GM21825 (cell line): ENCODE results near the gene GCN1.

Source experiments
- ATAC-seq: cut with Tn5 transposase; IDR thresholded peaks from one replicate; pipeline ENCODE4 v1.9.1; 2021; ENCODE audit warnings: mild to moderate bottlenecking, moderate library complexity; ENCODE audit not compliant: unreplicated experiment

Gene GCN1

DNA sequence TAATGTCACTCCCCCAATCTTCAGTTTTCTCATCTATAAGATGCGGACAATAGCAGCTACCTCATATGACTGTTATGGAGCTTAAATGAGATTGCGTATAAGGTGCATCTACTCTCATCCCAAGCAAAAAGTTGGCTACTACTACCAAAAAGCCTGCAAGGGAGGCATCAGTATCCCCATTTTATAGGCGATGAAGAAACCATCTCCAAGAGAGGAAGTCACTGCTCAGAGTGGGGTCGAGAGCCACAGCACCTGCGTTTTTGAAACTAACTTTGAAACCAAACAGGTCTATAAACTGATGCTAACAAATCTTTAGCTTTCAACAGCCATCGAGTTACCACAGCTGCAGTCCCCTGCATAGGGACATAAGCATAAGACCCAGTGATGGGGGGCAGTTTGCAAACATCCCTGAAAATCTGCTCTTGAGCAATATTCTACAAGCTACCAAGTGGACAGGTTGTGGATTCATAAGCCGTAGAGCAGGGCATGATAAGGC, 3.5 kb downstream of the GCN1 start:
- no peak for ATAC-seq

DNA sequence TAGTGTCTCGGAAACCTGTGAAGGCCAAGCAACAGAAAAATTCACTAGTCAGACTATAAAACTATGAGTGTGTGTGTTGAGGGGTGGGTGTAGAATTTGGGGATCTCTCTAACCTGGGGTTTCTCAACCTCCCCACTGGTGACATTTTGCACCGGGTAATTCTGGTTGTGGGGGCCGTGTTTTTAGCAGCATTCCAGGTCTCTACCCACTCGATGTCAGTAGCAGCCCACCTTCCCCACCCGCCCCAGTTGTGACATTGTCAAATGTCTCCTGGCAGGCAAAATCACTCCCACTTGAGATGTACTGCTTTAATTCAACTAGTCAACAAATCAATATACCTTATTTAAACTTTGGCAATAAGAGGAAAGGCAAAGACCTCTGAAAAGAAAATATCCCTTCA, 4.1 kb downstream of the GCN1 start:
- no peak for ATAC-seq

DNA sequence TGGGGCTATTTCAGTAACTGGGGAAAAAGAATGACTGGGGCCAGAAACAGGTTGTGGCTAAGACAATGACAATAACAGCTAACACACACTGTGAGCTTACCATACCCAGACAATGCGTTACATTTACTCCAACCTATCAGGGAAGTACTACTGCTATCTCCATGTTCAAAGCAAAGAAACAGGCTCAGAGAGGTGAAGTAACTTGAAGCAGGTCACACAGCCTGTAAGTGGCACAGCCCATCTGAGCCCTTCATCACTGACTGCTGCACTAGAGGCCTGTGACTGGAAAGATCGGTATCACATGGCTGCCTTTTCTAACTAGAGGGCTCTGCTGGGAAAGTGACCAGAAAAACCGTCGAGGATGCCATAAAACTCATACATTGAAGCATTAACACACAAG, 7.9 kb downstream of the GCN1 start:
- ATAC-seq = no peak

DNA sequence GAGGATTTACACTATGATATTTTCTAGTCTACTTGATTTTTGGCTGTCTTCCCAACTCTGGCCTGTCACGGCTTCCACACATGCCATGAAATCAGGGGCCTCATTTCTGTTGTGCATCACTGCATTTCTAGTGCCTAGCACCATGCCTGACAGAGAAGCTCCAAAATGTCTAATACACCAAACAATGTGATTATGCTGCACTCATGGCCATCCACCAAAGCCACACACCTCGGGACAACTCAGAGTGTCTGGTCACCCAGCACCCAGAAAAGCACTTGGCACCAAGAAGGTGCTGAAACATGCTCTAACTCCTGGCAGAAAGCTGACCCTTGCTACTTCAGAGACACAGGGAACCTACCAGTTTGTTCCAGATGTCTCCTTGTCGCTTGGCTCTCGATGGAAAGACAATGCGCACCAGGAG, 11.3 kb downstream of the GCN1 start:
- ATAC-seq = no peak

DNA sequence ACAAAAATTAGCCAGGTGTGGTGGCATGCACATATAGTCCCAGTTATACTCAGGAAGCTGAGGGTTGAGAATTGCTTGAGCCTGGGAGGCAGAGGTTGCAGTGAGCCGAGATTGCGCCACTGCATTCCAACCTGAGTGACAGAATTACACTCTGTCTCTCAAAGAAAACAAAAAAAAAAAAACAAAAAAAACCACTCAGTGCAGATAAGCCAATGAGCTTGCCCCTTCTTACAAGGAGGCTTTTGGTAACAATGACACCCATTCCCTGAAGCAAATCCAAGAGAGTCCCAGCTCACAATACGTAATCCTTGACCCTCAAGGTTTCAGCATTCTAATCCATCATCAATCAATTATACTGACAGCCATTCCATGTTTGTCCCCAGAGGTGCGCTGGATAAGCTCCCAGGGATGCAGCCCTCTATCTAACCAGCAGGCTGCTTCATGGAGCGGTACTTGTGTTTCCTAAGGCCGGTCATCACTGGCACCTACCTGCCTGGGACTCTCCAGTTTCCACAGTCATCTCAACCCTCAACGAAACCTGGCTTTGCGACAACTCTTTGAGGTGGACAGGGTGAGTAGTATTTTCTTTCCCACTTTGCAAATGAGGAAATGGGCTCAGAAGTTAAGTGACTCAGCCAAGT, 12.4 kb downstream of the GCN1 start:
- no peak for ATAC-seq

DNA sequence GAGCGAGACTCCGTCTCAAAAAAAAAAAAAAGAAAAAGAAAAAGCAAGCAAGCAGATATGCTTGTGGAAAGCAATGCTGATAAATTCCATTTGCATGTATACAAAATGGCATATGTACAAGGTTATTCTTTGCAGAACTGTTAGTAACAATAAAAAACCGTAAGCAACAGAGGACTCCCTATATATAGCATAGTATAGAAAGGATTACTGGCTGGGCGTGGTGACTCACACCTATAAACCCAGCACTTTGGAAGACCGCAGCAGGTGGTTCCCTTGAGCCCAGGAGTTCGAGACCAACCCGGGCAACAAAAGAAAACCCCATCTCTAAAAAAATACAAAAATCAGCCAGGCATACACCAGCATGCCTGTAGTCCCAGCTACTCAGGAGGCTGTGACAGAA, 13.5 kb downstream of the GCN1 start:
- ATAC-seq = no peak

DNA sequence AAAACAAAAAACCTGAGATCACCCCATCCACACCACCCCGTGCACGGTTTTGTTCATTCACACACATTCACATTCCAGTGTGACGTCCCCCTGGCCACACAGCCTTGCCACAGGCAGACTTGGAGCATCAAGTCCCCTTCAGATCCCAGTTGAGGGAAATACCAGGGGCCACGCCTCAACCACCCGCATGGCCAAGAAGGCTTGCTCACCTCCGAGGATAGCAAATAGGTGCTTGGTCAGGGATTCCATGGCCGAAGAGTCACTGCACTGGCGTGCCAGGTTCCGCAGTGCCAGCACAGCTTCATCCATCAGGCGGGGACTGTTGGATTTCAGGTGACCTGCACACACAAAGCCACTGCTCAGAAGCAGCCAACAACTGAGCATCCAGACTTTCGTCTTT, 19.0 kb downstream of the GCN1 start:
- no peak for ATAC-seq

DNA sequence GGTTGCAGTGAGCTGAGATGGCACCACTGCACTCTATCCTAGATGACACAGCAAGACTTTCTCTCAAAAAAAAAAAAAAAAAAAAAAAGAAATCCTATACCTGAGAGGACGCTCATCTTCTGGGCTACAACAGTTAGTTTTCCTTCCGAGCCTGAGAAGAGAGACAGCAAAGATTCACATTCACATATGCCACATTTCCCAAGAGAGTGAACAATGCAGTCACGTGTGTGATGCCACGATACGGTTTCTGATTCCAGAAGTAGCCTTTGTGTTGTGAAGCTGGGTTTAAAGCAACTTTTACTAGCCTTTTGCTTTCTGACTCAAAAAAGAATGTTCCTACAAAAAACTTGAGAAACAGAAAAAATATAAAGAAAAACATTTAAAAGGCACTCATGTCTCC, 19.5 kb downstream of the GCN1 start:
- no peak for ATAC-seq

DNA sequence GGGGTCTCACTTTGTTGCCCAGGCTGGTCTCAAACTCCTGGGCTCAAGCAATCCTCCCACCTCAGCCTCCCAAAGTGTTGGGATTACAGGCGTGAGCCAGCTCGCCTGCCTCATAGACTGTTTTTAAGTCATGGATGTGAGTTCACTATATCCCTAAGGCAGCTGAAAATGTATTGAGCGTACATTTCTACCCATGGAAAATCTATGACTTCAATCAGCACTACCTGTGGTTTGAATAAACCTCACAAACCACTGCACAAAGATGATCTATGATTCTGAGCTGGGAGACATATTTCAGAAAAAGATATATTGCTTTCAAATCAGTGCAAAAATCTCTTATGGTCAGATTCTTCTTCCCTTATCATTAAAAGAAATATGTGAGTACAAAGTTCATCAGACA, 22.5 kb downstream of the GCN1 start:
- no peak for ATAC-seq

DNA sequence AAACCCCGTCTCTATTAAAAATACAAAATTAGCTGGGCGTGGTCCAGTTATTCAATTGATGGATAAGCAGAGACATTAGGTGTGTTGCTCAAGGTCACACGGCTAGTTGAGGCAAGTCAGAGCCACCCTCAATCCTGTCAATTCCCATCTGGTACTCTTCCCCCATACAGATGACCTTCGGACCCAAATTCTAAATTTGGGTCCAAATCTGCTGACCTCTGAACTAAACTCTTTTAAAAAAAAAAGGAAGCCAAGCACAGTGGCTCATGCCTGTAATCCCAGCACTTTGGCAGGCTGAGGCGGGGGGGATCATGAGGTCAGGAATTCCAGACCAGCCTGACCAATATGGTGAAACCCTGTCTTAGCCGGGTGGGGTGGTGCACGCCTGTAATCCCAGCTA, 23.9 kb downstream of the GCN1 start:
- no peak for ATAC-seq

DNA sequence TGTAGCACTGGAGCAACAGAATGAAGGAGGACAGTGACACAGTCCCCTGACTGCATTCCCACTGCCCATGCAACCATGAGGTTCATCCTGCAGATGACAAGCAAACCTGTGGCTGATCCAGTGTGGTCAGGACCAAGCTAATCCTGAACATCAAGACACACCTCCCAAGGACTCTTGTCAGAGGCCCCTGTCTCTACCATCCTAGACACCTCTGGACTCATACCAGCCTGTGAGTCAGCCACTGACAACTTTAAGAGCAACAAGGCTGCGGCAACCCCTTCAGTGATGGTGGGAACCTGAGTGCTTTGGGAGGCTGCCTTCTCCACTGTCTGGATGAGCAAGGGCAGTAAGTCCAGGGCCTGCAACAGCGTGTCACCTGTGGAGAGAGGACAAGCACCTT, 24.6 kb downstream of the GCN1 start:
- ATAC-seq = no peak

DNA sequence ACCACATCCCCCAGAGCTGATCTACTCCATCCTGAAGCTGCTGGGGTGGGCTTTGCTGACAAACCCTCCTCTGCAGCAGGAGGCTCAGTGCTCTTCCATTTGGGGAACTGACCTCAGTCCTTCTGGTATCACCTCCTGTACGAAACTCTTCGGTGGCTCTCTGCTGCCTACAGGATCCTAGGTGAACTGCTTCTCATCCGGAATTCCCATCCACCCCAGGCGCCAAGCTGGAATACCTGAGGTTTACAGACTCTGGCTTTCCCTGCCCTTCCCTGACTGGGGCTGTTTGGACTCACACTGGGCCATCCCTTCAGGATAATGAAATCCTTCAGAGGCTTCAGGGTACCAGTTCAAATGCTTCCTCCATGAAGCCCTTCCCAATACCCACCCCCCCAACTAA, 26.2 kb downstream of the GCN1 start:
- ATAC-seq = no peak

DNA sequence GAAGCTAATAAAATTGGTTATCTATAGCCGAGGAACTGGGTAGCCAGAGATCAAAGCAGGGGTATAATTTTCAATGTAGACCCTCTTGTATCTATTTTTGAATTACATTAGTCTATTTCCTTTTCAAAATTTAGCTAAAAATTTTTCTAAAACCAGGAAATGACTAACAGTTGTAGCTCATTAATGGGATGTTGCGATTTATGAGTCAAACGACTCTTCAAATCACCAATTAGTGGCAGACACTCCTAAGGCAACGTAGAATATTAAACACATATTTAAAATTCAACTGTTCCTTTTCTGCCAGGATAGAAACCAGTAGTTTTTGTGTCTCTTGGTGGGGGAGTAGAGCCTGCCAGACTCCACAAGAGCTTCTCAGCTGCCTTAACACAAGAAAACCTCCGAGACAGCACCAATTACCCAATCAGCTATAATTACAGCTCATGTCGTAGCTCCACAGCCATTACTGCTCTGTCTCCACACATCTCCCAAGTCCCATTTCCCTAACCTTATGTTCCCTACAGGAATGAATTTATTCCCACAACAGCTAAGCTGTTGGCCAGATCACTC, 26.9 kb downstream of the GCN1 start:
- no peak for ATAC-seq

DNA sequence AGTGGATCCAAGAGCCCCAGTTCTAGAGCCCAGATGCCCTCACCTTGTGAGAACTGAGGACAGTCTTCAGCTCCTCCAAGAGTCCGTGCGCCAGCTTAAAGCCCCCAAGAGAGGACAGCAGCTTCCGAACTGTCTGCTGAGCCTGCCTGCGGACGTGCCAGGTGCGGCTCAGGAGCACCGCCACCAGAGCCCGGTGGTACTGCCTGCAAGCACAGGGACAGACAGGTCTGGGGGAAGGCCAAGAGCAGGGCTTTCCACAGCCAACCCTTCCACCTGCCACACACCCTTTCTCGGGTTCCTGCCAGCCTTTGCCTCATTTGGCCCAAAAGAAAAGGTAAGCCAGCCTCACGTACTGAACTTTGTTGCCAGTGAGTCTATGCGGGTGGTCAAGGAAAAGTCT, 30.2 kb downstream of the GCN1 start:
- ATAC-seq = no peak

DNA sequence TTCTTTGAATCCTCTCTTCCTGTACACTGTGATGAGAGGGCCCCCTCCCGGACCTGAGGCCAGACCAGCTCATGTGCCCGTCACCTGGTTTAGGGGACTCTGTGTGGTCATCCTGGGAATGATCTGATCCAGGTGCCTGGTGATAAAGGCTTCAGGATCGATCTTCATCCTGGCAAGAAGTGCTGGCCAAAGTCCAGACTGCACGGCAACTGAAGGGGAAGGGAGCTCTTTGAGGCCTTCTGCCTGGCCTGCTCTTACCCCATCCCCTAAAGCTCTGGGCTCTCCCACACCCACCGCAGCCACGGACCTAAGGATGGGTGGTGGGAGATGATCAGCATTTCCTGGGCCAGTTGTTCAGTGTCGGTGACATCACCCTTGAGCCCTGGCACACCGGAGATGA, 31.8 kb downstream of the GCN1 start:
- no peak for ATAC-seq

DNA sequence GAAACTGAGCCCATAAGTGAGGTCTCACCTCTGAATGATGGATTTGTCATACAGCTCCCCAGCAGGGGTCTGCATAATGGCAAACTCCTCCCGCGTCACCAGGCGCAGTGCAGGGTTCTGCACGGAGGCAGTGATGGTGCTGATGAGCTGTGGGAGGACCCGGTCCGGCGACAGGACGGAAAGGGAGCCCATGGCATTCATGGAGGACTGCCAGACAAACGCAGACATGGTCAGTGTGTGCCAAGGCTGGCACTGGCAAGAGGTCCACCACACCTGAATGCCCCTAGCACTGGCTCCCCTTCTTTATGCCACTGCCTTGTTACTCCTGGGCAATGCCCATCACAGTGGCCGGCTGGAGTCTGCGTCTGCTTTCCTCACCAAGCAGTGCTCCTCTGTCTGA, 32.7 kb downstream of the GCN1 start:
- ATAC-seq = no peak

DNA sequence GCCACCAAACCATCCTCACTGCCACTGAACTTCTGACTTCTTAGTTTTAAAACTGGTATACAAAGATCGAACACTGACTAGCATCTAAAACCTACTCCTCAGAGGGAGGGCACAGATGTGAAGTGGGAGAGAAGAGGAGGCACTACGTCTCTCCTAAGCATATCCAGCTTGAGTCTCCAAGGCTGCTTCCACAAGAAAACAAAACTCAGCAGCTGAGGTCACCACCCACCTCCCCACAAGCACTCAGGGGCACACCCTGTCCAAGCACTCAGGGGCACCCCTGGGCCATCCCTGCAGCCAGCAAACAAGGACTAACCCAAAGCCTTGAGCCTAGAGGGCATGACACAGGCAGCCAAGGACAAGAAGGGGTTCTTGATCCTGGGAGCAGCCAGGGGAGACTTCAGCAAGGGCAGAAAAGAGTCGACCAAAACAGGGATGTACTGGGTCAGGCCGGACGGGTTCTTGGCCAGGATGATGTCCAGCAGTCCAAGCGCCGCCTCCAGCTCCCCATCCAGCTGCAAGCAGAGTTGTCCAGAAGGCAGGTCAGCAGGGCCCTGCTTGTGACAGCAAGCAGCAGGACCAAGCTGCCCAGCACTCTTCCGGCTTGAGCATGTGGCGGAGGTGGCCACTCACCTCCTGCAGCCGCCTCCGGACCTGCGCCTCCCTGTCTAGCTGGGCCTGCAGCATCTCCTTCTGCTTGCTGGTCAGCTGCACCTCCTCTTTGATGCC, 34.8 kb downstream of the GCN1 start:
- ATAC-seq = no peak

DNA sequence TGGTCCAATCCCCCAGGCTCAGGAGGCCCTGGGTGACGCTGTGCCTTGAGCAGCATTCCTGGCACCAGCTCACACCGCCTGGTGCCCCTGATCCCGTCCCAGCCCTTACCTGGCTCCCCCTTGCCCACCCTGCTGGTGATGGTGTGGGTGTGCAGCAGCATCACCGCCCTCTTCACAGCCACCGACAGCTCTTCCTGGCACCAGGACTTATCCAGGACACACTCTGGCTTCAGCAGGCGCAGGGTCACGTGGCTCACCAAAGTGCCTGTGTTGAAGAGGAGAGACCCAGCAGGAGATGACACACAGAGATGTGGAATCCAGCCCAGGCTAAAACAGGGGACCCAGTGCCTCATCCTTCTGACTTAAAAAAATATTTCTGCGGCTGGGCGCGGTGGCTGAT, 36.2 kb downstream of the GCN1 start:
- ATAC-seq = no peak

DNA sequence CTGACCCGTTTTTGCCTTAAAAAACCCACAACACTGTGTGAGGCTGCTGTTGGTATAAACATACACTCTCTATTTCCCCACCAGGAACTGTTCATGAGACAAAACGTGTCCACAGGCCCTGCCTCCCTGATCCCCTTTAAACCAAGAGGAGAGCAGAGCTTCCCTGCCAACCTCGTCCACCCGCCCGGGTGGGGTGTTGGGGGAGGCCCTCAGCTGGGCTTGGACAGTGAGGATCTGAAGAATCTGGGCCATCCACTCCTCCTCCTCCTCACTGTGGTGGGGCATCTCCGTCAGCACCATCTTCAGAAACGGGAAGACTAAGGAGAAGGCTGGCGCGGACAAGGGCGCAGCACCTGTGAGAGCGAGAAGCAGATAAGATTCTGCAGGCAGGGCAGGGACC, 36.8 kb downstream of the GCN1 start:
- no peak for ATAC-seq

DNA sequence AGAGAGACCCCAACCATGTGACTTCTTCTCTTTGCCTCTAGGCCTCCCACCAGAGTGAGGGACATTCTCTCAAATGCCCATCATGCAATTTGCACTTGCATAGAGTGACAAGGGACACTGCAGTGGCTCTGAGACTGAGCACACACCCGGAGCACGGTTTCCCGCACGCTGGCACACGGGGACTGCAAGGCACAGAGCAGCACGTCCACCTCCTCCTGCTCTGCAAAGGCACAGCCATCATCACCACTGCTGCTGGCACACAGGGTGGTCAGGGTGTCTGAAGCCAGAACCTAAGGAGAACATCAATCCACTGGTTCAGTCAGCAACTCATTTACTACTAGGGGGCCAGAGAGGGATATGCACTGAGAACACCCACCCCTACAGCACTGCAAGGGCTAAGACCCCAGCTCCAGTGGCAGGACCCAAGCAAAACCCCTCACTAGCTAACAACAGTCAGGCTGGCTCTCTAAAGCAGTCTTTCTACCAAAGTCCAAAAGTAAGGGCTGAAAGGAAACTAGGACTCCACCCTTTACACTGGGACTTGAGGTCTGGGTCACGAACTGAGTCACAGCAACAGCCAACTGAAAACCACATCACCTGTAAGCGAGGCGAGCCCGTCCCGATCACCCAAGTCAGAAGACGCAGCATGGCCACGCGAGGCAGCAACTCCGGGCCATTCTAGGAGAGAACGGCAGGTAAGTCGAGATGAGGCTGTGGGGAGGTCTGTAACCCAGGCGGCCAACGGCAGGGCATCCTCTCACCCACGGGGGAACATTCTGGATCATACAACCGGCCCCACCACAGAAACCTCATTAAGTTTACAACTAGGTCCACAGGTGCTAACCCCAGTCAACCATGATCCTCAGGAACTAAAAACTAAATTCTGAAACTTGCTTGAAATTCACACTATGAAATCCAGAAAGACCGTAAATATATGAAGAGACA, 37.9 kb downstream of the GCN1 start:
- ATAC-seq = no peak

DNA sequence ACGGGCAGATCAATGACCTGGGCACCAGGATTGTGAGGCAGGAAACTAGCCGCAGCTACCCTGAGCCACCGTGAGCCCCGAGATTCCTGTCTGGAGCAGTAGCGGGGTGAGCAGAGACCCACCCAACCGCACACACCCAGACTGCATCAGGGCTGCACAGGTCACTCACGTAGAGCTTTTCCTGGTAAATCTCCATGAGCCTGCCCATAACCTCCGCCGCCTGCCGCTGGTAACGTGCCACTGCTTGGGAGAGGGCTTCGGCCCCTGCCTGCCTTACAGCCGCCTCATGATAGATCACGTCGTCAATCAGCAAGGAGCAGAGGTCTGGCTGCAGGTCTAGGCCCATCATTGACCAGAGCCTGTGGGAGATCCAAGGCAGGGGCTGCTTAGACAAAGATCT, 39.4 kb downstream of the GCN1 start:
- no peak for ATAC-seq
